Transverse colon (tissue), 4 donors: Measurements from ENCODE around the gene CLDN5.

ENCODE experiments used
- CTCF ChIP-seq, 5 experiments: fragments of 200-600 bp in 3 of 5; fragments of 450-650 bp in 2 of 5; sonication (generic) in 3 of 5; IDR thresholded peaks; 1 replicate in 2 of 5; 2 replicates in 3 of 5; pipeline ENCODE4 v1.5.1; 2016 to 2017; ENCODE audit warnings: antibody characterized with exemption in 5 of 5, inconsistent platforms in 3 of 5, mild to moderate bottlenecking in 2 of 5, moderate library complexity in 1 of 5
- EP300 ChIP-seq: sonication (generic); formaldehyde crosslinking; IDR thresholded peaks from one replicate; pipeline ENCODE4 v1.6.1; 2017; ENCODE audit warnings: antibody characterized with exemption, low read depth
- POLR2A ChIP-seq: fragments of 450-650 bp; IDR thresholded peaks from one replicate; pipeline ENCODE4 v1.6.1; 2016; ENCODE audit warnings: antibody characterized with exemption, mild to moderate bottlenecking, moderate library complexity
- POLR2AphosphoS5 ChIP-seq, 3 donors: sonication (generic); formaldehyde crosslinking; IDR thresholded peaks; one replicate each; pipeline ENCODE4 v1.6.1; 2016; ENCODE audit warnings: antibody characterized with exemption in 3 of 3

- no peak for TF ChIP-seq CTCF (IDR thresholded peaks at IDR 0.05)
- TF ChIP-seq POLR2A, result no peak
- TF ChIP-seq EP300, result no peak
- TF ChIP-seq POLR2AphosphoS5 (IDR thresholded peaks at IDR 0.05), result no peak
These were observed 25.9 kb downstream of the CLDN5 start for GRCh38 chr22:19498154-19498865.
